Uterus (tissue), 2 donors: Measurements from ENCODE around the gene KCND2.

Source experiments
- CTCF ChIP-seq, 4 experiments: fragments of 200-600 bp in 2 of 4; fragments of 450-650 bp in 2 of 4; sonication (generic) in 2 of 4; IDR thresholded peaks; one replicate each; pipeline ENCODE4 v1.5.1; 2016 to 2019; ENCODE audit warnings: antibody characterized with exemption in 4 of 4, mild to moderate bottlenecking in 2 of 4, moderate library complexity in 1 of 4
- POLR2A ChIP-seq, 2 donors: fragments of 450-650 bp; IDR thresholded peaks; one replicate each; pipeline ENCODE4 v1.6.1; 2016; ENCODE audit warnings: antibody characterized with exemption in 2 of 2, mild to moderate bottlenecking in 1 of 2, moderate library complexity in 1 of 2

GRCh38 chr7:120307991-120308545 lies 35.1 kb downstream of the KCND2 start:
- TF ChIP-seq CTCF (IDR thresholded peaks at IDR 0.05) (no peak), POLR2A (IDR thresholded peaks at IDR 0.05) (no peak)
